Fibroblast of skin of abdomen (primary cell): ENCODE data around the gene CFAP20DC.
"Not testable (repeated sequence)": the region's sequence is repeated elsewhere in the genome, so short reads cannot be mapped to it uniquely, and the experiment has no call there.

Experiments used
- DNase-seq: peaks from one replicate; pipeline ENCODE4 v3.0.0-alpha.2; 2013

The CFAP20DC gene

DNA sequence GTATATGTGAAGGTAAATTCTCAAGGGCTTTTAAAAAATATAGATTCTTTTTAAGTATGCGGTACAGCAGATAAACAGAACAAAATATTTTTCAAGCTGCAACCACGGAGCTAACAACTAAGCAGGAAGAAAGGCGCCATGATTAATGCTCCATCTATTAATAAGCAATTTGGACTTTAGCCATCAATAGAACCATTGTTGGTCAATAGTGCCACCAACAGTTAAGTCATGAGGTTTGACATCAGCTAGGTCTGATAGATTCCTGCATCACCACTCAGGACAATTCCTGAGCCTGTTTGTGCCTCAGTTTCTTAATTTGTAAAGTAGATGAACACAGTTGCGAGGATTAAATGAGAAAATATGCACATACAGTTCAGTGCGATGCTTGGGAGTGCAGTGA is 318.2 kb downstream of the CFAP20DC start:
- no peak for DNase-seq

GRCh38 chr3:58728723-58729122 is 321.1 kb downstream of the CFAP20DC start:
- no peak for DNase-seq

DNA sequence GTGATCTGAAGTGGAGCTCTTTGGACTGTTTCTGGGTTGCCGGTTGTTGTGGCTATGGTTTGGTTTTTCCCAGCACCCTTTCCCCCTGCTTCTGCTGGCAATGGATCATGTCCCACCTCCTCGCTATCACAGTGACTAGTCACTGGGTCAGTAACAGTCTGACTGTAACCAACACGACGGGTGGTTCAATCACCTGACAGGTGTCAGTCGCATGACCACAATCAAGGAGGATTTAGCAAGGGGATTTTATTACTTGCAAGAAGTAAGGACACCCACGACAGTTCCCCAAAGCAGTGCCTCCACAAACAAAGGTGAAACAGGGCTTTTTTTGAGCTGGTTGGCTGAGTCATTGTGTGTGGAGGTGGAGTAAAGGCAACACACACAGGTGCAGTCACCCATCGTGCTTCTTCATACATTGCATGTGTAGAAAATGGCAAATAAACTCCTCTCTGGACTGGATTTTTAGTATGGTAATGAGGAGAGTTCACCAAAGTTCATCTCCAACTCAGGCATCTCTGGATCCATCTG is 324.4 kb downstream of the CFAP20DC start:
- no peak for DNase-seq

- no peak for DNase-seq
These were observed 325.5 kb downstream of the CFAP20DC start for GRCh38 chr3:58724336-58724735.

DNA sequence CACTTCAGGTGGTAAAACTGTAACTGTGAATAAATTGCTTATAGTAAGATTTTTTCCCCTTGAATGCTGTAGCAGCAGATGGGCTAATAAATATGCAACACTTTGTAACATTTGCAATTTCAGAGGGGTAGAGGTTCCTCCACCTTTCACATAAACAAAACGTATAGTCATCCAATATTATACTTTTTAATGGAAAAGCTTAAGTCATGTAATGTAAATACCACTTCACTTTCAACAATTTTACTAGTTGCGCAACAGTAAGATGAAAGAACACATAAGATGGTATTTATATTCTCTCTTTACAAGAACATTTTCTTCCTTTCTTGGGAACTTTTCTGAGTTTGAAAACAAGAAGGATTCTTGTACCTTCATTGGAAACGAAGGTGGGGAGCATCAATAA is 326.7 kb downstream of the CFAP20DC start:
- DNase-seq = no peak

DNA sequence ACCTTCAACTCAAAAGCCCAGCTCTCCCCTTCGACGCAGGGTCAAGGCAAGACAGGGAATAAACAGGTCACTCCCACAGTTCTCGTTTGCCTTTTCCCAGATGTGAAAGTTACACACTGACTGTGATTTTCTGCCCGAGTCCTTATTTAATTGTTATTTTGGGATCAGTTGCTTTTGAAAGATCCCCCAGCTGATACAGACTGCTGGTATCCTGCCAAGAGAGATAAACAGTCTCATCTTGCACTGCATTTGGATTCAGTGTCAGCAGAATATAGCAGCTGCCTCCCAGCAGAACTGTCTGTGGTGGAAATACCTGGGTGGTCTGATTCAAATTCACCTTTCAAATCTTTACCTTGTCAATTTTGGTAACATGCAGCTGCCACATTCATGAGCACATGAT is 327.3 kb downstream of the CFAP20DC start:
- DNase-seq = no peak

DNA sequence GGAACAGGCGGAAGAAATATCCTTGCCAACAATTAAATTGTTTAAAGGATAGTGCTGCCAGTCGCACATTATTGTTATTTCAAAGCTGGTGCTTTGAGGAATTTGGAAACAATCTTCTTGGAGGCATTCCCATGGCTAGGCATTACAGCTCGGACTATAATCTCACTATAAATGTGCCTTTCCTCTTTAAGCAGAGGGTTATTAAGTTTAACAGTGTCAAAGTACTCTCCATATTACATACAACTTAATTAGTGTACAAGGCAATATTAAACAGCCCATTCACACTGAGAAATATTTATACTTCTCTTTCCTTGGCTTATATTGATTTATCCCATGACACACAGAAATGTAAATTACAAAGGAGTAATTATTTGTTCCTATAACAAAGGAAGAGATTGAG is 329.3 kb downstream of the CFAP20DC start:
- no peak for DNase-seq

DNA sequence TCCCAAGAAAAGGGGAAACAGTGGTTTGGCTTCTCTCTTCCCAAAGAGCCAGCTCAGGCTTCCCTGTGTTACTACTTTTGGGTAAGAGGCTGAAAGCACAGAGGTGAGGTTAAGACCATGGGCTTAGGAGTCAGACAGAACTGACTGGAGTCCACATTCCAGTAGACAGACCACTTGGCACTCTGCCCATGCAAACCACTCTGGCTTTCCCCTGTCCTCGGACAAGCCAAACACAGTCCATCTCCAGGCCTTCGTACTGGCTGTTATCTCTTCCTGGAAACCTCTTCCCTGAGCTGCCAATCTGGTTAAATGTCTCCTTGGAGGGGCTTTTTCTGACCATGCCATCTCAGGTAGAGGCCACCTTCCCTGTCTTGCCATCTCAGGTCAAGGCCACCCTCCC is 330.1 kb downstream of the CFAP20DC start:
- DNase-seq = no peak

- DNase-seq = no peak
These were observed 336.0 kb downstream of the CFAP20DC start for GRCh38 chr3:58713715-58714401.

GRCh38 chr3:58711871-58712270 is 338.0 kb downstream of the CFAP20DC start:
- no peak for DNase-seq

GRCh38 chr3:58708983-58709382 is 340.8 kb downstream of the CFAP20DC start:
- DNase-seq = not testable (repeated sequence)

GRCh38 chr3:58708116-58708791 is 341.6 kb downstream of the CFAP20DC start:
- no peak for DNase-seq

DNA sequence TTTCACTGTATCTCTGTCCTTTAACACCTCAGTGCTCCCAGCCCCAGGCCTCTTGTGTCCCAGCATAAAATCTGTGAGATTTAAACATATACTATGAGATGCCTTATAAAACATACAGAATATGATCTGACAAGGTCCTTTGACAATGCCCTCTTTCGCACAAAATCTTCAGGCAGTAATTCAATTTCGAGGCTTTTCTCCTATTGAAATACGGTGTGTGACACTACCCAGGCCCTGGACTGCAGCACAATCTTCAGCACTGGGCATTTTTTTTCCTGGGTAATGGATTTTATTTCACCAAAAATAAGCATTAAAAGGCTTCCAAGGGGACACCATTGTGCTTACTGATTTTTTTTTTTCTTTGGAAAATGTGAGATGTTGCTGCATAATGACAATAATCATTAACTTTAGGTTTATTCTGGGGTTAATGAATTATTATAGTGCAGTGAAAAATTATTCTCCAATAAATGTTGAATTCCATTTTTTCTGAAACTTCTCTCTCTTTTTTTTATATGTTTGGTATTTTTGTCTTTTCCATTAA is 342.4 kb downstream of the CFAP20DC start:
- no peak for DNase-seq

DNA sequence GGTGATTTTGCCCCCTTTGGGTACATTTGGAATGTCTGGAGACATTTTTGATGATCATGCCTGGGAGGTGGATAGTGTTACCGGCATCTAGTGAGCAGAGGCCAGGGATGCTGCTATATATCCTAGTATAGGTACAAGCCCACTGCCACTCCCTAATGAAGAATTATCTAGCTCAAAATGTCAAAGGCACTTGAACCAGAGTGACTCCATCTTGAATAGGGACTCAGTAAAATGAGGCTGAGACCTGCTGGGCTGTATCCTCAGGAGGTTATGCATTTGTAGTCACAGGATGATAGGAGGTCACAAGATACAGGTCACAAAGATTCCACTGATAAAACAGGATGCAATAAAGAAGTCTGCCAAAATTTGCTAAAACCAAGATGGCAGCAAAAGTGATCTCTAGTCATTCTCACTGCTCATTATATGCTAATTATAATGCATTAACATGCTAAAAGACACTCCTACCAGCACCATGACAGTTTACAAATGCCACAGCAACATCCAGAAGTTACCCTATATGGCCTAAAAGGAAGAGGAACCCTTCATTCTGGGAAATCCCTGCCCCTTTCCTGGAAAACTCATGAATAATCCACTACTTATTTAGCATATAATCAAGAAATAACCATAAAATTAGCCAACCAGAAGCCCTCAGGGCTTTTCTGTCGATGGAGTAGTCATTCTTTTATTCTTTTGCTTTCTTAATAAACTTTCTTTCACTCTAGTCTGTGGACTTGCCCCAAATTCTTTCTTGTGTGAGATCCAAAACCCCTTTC is 343.2 kb downstream of the CFAP20DC start:
- DNase-seq = no peak

- no peak for DNase-seq
These were observed 345.1 kb downstream of the CFAP20DC start for GRCh38 chr3:58704745-58705144.

DNA sequence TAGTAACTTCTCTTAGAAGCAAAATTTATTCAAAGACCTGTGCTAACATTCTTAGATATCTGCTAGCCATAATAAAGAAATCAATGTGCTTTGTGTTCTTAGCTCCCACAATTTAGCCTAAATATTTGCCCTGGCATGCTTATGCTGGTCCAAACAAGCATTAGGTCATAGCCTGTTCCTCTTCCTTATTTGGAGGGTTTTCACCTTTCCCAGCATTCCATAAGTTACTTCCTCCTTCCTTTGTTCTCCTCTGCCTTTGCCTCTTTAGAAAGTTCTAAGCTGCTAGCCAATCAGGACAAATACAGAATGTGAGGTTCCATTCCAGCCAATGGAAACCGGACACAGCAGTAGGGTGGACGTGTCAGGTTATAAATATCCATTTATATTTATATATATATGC is 345.5 kb downstream of the CFAP20DC start:
- not testable (repeated sequence) for DNase-seq

- DNase-seq = no peak
These were observed 351.6 kb downstream of the CFAP20DC start for GRCh38 chr3:58698246-58698645.

DNA sequence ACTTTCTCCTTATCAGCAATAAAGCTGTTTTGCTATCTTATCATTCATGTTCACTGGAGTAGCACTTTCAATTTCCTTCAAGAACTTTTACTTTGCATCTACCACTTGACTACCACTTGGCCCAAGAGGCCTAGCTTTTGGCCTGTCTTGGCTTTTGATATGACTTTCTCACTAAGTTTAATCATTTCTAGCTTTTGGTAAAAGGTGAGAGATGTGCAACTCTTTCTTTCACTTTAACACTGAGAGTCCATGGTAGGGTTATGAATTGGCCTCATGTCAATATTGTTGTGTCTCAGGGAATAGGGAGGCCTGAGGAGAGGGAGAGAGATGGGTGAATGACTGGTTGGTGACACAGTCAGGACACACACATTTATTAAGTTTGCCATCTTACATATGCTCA is 352.3 kb downstream of the CFAP20DC start:
- no peak for DNase-seq

GRCh38 chr3:58696813-58697212 is 353.0 kb downstream of the CFAP20DC start:
- not testable (repeated sequence) for DNase-seq

- DNase-seq = no peak
These were observed 353.7 kb downstream of the CFAP20DC start for GRCh38 chr3:58696093-58696492.

DNA sequence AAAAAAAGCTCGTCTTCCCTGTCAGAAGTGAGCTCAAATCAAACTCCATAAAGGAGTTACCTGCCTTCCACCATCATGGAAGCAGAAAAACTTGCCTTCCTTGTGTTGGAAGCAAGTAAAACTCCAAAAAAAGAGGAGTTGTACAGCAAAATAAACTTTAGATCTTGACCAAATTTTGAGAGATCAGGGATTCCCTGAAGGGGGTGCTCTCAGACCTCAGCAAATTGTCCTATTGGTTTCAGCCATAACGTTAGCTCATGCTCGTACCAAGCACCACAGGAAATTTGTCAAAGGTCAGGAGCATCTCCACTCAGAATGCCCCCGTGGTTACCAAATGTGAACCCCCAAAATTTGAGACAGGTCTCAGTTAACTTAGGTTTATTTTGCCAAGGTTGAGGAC is 354.5 kb downstream of the CFAP20DC start:
- not testable (repeated sequence) for DNase-seq

- no peak for DNase-seq
These were observed 355.6 kb downstream of the CFAP20DC start for GRCh38 chr3:58693940-58694850.
